Keratinocyte (primary cell): ENCODE results near the gene FAM120AOS. TPM values are rescaled to one million over a fixed set of nuclear protein-coding genes. Genes with fewer than 3 reads are reported as not detected.
A peak's percentile ranks its signal among the peaks of the same experiment; 100 is the strongest.

Source experiments
- DNase-seq: peaks from one replicate; pipeline ENCODE4 v3.0.0-alpha.2; 2011; ENCODE audit warnings: low read depth, missing footprints, low spot score
- FAIRE-seq: peaks from 2 replicates; lab custom pipeline; 2011; peaks lifted over from hg19 to GRCh38; lab: Jason Lieb, UNC
- H2AFZ ChIP-seq: 2 replicates; pipeline ENCODE4 v1.6.0; 2012; ENCODE audit warnings: low read length, control low read depth, inconsistent platforms; ENCODE audit not compliant: control insufficient read depth
- H3K27ac ChIP-seq: 2 replicates; pipeline ENCODE4 v1.5.1; 2011; ENCODE audit warnings: low read length; ENCODE audit not compliant: control insufficient read depth, insufficient read depth
- H3K27me3 ChIP-seq: 3 replicates; pipeline ENCODE4 v1.6.0; 2011; ENCODE audit warnings: low read length; ENCODE audit not compliant: control insufficient read depth, insufficient read depth; ENCODE audit errors: extremely low read depth
- H3K36me3 ChIP-seq, 2 experiments: 2 replicates in 1 of 2; 3 replicates in 1 of 2; pipeline ENCODE4 v1.5.1; 2011; ENCODE audit warnings: low read length in 2 of 2, mild to moderate bottlenecking in 1 of 2; ENCODE audit not compliant: control insufficient read depth in 2 of 2, insufficient read depth in 2 of 2; ENCODE audit errors: extremely low read depth in 1 of 2
- H3K4me1 ChIP-seq: 3 replicates; pipeline ENCODE4 v1.5.1; 2011; ENCODE audit warnings: low read length; ENCODE audit not compliant: control insufficient read depth, insufficient read depth; ENCODE audit errors: extremely low read depth
- H3K4me2 ChIP-seq: 3 replicates; pipeline ENCODE4 v1.6.0; 2011; ENCODE audit warnings: low read depth, low read length; ENCODE audit not compliant: control insufficient read depth, insufficient read depth; ENCODE audit errors: extremely low read depth
- H3K4me3 ChIP-seq, 3 experiments: fragments of 200-600 bp in 1 of 3; sonication (generic) in 1 of 3; 2 replicates in 2 of 3; 3 replicates in 1 of 3; pipeline ENCODE4 v1.5.1; 2011 to 2016; ENCODE audit warnings: low read length in 3 of 3, mild to moderate bottlenecking in 3 of 3, control low read depth in 2 of 3, inconsistent platforms in 1 of 3, low read depth in 1 of 3, mixed read lengths in 1 of 3, mixed run types in 1 of 3, moderate library complexity in 1 of 3; ENCODE audit not compliant: control insufficient read depth in 2 of 3, insufficient read depth in 2 of 3; ENCODE audit errors: extremely low read depth in 1 of 3
- H3K79me2 ChIP-seq: 2 replicates; pipeline ENCODE4 v1.6.0; 2012; ENCODE audit warnings: low read length; ENCODE audit not compliant: control insufficient read depth, insufficient read depth
- H3K9ac ChIP-seq: 3 replicates; pipeline ENCODE4 v1.6.0; 2011; ENCODE audit warnings: low read length; ENCODE audit not compliant: control insufficient read depth, insufficient read depth; ENCODE audit errors: extremely low read depth
- H3K9me1 ChIP-seq: 3 replicates; pipeline ENCODE4 v1.6.0; 2011; ENCODE audit warnings: low read length; ENCODE audit not compliant: control insufficient read depth, insufficient read depth; ENCODE audit errors: extremely low read depth
- H3K9me3 ChIP-seq: 2 replicates; pipeline ENCODE4 v1.5.1; 2012; ENCODE audit warnings: low read depth, low read length; ENCODE audit not compliant: control insufficient read depth
- H4K20me1 ChIP-seq: 3 replicates; pipeline ENCODE4 v1.6.0; 2011; ENCODE audit warnings: low read length; ENCODE audit not compliant: control insufficient read depth, insufficient read depth; ENCODE audit errors: extremely low read depth
- EZH2 ChIP-seq: IDR thresholded peaks from one replicate; pipeline ENCODE4 v1.6.1; 2012; ENCODE audit warnings: inconsistent platforms, mild to moderate bottlenecking, low read length, moderate library complexity
- dilution Hi-C: fragments of 300-500 bp; cut with MboI; formaldehyde crosslinking; loops from one replicate; pipeline ENCODE4 v1.7.0; 2020; ENCODE audit warnings: low sequenced_read_pairs; ENCODE audit not compliant: extremely low pct_ligation_motif_present
- polyA plus RNA-seq, 5 experiments: library from polyadenylated mRNA; depleted of rRNA in 3 of 5; stranded (reverse) in 3 of 5; stranded (forward) in 1 of 5; unstranded in 1 of 5; fragments of >200 nt; gene quantifications; 1 replicate in 1 of 5; 2 replicates in 3 of 5; 3 replicates in 1 of 5; pipeline versions ENCODE4 v1.2.1 to v1.2.3, GENCODE V29; 2011 to 2012; ENCODE audit warnings: missing spikeins in 2 of 5, low read depth in 1 of 5, low replicate concordance in 1 of 5
- TF ChIP-seq, protein P1 (sequence below), 3 experiments: IDR thresholded peaks in 1 of 3; conservative IDR thresholded peaks in 1 of 3; optimal IDR thresholded peaks in 1 of 3; 2 replicates in 2 of 3; 3 replicates in 1 of 3; pipeline versions ENCODE3 to v1.5.1; 2011; ENCODE audit warnings: low read length in 3 of 3, mild to moderate bottlenecking in 3 of 3, moderate library complexity in 2 of 3, control low read depth in 1 of 3, inconsistent platforms in 1 of 3; ENCODE audit not compliant: insufficient read depth in 2 of 3; ENCODE audit errors: extremely low read depth in 1 of 3

Gene FAM120AOS
- polyA plus RNA-seq, 1 donor (not counting 4 experiments of a cell fraction or from before 2014, with no cell fraction given), result 18.6 TPM

DNA sequence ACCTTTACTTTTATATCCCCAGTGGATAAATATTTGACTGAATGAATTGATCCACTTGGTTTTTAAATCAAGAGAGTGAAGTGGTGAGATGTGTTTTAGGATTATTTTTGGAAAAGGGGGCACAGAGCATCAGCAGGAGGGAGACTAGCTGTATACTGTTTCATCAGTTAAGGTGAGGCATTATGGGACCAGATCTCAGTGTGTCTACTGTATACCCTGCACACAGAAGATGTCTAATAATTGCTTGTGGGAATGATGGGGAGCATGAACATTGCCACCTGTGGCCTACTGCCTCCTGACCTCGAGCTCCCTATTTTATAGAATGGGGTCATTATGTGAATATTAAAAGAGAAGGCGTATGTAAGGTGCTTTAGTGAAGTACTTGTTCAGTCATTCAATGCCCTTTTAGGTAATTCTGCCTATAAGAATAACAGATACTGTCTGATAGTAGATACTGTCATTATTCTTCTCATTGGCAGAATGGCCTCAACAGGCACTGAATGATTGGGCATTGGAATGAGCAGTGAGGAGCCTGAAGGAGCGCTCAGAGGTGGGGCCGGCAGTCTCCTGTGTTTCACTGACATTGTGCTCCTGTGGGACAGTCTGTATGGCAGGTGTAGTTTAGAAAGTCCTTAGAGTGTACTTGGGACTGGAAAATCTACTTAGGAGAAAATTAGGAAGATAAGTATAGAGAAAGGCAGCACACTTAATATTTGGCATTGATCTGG, 47.4 kb upstream of the FAM120AOS start:
- Histone ChIP-seq H3K79me2 (peaks cover 68% of the 10 kb centered on the region), H3K4me1 (peaks cover 18% of the 10 kb centered on the region), H3K9ac (peak overlapping the region; percentile 67), H3K9me1 (no peaks in the 10 kb centered on the region), H3K9me3 (no peaks in the 10 kb centered on the region), H3K4me2 (peak overlapping the region; percentile 85), H3K36me3 (peaks cover 30 to 46% of the 10 kb centered on the region in 2 experiments), H3K4me3 (peak overlapping the region; percentile 20 to 54 (median 52)), H3K27ac (peak overlapping the region; percentile 57), H2AFZ (no peak overlapping the region), H3K27me3 (no peaks in the 10 kb centered on the region), H4K20me1 (peaks cover 13% of the 10 kb centered on the region)
- FAIRE-seq (no peak), DNase-seq (no peak)
- dilution Hi-C loops, result no loop called here
- no peak for TF ChIP-seq EZH2
- TF ChIP-seq, protein P1, sequence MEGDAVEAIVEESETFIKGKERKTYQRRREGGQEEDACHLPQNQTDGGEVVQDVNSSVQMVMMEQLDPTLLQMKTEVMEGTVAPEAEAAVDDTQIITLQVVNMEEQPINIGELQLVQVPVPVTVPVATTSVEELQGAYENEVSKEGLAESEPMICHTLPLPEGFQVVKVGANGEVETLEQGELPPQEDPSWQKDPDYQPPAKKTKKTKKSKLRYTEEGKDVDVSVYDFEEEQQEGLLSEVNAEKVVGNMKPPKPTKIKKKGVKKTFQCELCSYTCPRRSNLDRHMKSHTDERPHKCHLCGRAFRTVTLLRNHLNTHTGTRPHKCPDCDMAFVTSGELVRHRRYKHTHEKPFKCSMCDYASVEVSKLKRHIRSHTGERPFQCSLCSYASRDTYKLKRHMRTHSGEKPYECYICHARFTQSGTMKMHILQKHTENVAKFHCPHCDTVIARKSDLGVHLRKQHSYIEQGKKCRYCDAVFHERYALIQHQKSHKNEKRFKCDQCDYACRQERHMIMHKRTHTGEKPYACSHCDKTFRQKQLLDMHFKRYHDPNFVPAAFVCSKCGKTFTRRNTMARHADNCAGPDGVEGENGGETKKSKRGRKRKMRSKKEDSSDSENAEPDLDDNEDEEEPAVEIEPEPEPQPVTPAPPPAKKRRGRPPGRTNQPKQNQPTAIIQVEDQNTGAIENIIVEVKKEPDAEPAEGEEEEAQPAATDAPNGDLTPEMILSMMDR (optimal IDR thresholded peaks at IDR 0.05 in 1 of 3, IDR thresholded peaks at IDR 0.05 in 1 of 3, conservative IDR thresholded peaks at IDR 0.05 in 1 of 3; ENCODE audit: extremely low read depth in 1 of 3, insufficient read depth in 2 of 3, low read length in 3 of 3), result no peak

DNA sequence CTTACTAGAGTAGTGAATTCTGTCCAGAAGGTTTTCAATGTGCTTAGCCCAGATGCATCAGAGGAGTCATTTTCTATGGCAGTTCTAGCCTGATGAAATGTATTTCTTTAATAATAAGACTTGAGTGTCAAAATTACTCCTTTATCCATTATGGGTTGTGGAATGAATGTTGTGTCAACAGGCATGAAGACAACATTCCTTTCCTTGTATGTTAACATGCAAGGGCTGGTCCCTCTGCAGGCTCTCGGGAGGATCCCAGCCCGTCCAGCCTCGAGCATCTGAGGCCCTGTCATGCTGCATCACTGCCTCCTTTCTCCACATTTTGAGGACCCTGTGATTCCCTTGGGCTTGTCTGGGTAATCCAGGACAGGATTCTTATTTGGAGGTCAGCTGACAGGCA, 42.9 kb upstream of the FAM120AOS start:
- Histone ChIP-seq H3K4me2 (no peak overlapping the region), H3K9ac (no peak overlapping the region), H3K9me3 (no peaks in the 10 kb centered on the region), H3K36me3 (peaks cover 35 to 38% of the 10 kb centered on the region in 2 experiments), H3K4me1 (peaks cover 18% of the 10 kb centered on the region), H3K4me3 (no peak overlapping the region), H3K79me2 (peaks cover 68% of the 10 kb centered on the region), H3K27ac (no peak overlapping the region), H2AFZ (no peak overlapping the region), H4K20me1 (peaks cover 13% of the 10 kb centered on the region), H3K9me1 (no peaks in the 10 kb centered on the region), H3K27me3 (no peaks in the 10 kb centered on the region)
- DNase-seq (no peak), FAIRE-seq (no peak)
- TF ChIP-seq, protein P1 (optimal IDR thresholded peaks at IDR 0.05 in 1 of 3, IDR thresholded peaks at IDR 0.05 in 1 of 3, conservative IDR thresholded peaks at IDR 0.05 in 1 of 3; ENCODE audit: extremely low read depth in 1 of 3, insufficient read depth in 2 of 3, low read length in 3 of 3), result no peak
- no peak for TF ChIP-seq EZH2
- dilution Hi-C loops, result no loop called here
